Spinal cord (tissue), 10 donors: ENCODE data around the gene PDCL2. TPM values are rescaled to one million over a fixed set of nuclear protein-coding genes. Genes with fewer than 3 reads are reported as not detected.
A peak's percentile ranks its signal among the peaks of the same experiment; 100 is the strongest.
"Not testable (repeated sequence)": the region's sequence is repeated elsewhere in the genome, so short reads cannot be mapped to it uniquely, and the experiment has no call there.

Experiments
- DNase-seq, 6 donors: peaks; one replicate each; pipeline versions ENCODE4 v3.0.0 to v3.0.0-alpha.2; 2013 to 2015; ENCODE audit warnings: low spot score in 6 of 6, low read depth in 4 of 6
- H3K27ac ChIP-seq: one replicate; pipeline ENCODE4 v1.5.1; 2013; ENCODE audit warnings: low read depth, low read length, control low read depth
- H3K27me3 ChIP-seq: one replicate; pipeline ENCODE4 v1.6.1; 2013; ENCODE audit warnings: low read length; ENCODE audit not compliant: control insufficient read depth, insufficient read depth
- H3K36me3 ChIP-seq: one replicate; pipeline ENCODE4 v1.6.1; 2013; ENCODE audit warnings: low read length; ENCODE audit not compliant: control insufficient read depth, insufficient read depth
- H3K4me1 ChIP-seq: one replicate; pipeline ENCODE4 v1.6.1; 2013; ENCODE audit warnings: low read length; ENCODE audit not compliant: control insufficient read depth, insufficient read depth
- H3K4me3 ChIP-seq: one replicate; pipeline ENCODE4 v1.5.1; 2013; ENCODE audit warnings: low read depth, low read length, control low read depth
- H3K9me3 ChIP-seq: one replicate; pipeline ENCODE4 v1.6.1; 2013; ENCODE audit warnings: low read length; ENCODE audit not compliant: control insufficient read depth, insufficient read depth
- WGBS: methylation state at CpG from one replicate; pipeline ENCODE4 v1.1.5; 2013; ENCODE audit warnings: missing lambda C conversion rate; ENCODE audit not compliant: insufficient coverage; 5-methylcytosine and 5-hydroxymethylcytosine counted together
- long read RNA-seq, 4 donors: transcript quantifications; one replicate each; lab custom pipeline, GENCODE V29; 2026
- polyA plus RNA-seq, 2 donors: library from polyadenylated mRNA; unstranded; fragments of 120-200 nt; gene quantifications; one replicate each; pipeline ENCODE4 v1.2.1, GENCODE V29; 2013; ENCODE audit not compliant: insufficient read length in 2 of 2
- total RNA-seq, 2 donors: library from RNA; depleted of rRNA in 1 of 2; stranded (reverse); fragments of 120-200 nt in 1 of 2; fragments of >200 nt in 1 of 2; gene quantifications; one replicate each; pipeline versions ENCODE4 v1.2.3 to v1.2.4, GENCODE V29; 2013 to 2014
- donor health status: healthy.

PDCL2 gene, protein sequence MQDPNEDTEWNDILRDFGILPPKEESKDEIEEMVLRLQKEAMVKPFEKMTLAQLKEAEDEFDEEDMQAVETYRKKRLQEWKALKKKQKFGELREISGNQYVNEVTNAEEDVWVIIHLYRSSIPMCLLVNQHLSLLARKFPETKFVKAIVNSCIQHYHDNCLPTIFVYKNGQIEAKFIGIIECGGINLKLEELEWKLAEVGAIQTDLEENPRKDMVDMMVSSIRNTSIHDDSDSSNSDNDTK
- total RNA-seq (not detected), polyA plus RNA-seq (not detected)
- long read RNA-seq, donor 1, result 0 reads
- long read RNA-seq, donor 2, result 0 reads
- long read RNA-seq, donor 3, result 0 reads
- long read RNA-seq, donor 4, result 0 reads

GRCh38 chr4:55592014-55592413, at the start of gene PDCL2:
TSS of gene PDCL2 (minus strand) at chr4:55592245. CDS start at chr4:55592109, 136 bp downstream.
- H3K4me3 ChIP-seq, result no peak within 1 kb of the TSS
- H3K27me3 ChIP-seq, result no peaks in the 10 kb centered on the region
- no peaks in the 10 kb centered on the region for H3K36me3 ChIP-seq
- H3K9me3 ChIP-seq, result peaks cover 2% of the 10 kb centered on the region
- no peak within 1 kb of the TSS for H3K27ac ChIP-seq
- H3K4me1 ChIP-seq, result no peaks in the 10 kb centered on the region
- WGBS, result 92% methylated on average over 22 of the region's 24 CpGs
- DNase-seq, result no peak

- Histone ChIP-seq H3K9me3 (no peaks in the 10 kb centered on the region), H3K4me1 (peaks cover 13% of the 10 kb centered on the region), H3K36me3 (no peaks in the 10 kb centered on the region), H3K27ac (no peak overlapping the region), H3K4me3 (no peak overlapping the region), H3K27me3 (peaks cover 19% of the 10 kb centered on the region)
- DNase-seq, result peak in 2 of 6 donors; percentile 2 to 31
- WGBS, result no CpG with 5 or more reads among the region's 12 CpGs
These were observed 45.3 kb upstream of the PDCL2 start for GRCh38 chr4:55637272-55637820.

- Histone ChIP-seq H3K36me3 (no peaks in the 10 kb centered on the region), H3K4me3 (peak overlapping the region; percentile 36), H3K27me3 (peaks cover 19% of the 10 kb centered on the region), H3K4me1 (peaks cover 13% of the 10 kb centered on the region), H3K9me3 (no peaks in the 10 kb centered on the region), H3K27ac (no peak overlapping the region)
- peak in 2 of 6 donors; percentile 20 to 36 for DNase-seq
- 10% methylated on average over 4 of the region's 7 CpGs for WGBS
These were observed 44.6 kb upstream of the PDCL2 start for GRCh38 chr4:55636656-55636999.

DNA sequence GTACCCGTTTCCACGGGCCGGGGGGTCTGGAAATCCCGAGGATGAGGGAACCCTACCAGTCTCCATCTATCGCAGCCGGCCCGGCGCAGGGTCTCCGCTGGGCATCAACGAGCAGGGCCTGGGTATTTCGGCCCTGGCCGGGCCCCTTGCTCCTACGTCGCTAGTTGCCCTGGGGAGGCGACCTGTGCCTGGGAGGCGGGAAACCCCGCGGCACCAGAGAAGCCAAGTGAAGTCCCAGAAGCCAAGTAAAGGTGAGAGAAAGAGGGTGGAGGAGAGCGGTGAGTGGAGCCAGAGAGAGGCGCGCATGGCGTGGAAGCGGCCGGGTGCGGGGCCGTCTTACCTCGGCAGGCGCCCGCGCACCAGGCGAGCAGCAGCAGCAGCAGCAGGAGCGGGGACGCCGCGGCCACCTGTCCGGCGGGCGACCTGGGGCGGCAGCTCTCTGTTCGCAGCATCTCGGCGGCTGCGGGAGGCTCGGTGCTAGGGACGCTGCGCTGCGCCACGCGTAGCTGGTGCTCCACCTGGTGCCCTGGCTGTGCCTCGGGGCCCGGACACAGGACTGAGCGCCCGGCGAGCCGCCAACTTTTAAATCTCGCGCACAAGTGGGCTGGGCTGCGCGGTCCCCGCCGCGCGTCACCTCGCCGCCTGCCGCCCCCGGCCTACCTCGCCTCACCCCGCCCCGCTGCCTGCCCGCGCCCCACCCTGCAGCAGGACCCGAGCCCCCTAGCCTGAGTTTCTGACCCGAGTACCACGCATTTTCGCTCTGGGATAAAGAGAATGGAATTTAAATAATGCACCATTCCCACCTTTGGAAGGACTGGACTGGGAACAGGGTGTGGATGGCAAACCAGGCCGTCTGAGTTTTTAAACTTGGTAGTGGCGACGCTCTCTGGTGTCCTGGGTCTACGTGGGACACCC, 44.0 kb upstream of the PDCL2 start, which contains the start of gene NMU:
NMU (minus strand) TSS at position 558 of the 915 bp plus-strand sequence; CDS start at position 452, 106 bp downstream.
- Histone ChIP-seq H3K4me1 (peaks cover 13% of the 10 kb centered on the region), H3K9me3 (no peaks in the 10 kb centered on the region), H3K4me3 (peak within 1 kb of the TSS; percentile 38), H3K27ac (no peak within 1 kb of the TSS), H3K27me3 (peaks cover 19% of the 10 kb centered on the region), H3K36me3 (no peaks in the 10 kb centered on the region)
- under 1% methylated on average over 77 of the region's 80 CpGs for WGBS
- DNase-seq, result peak in 2 of 6 donors; percentile 59 to 67

DNA sequence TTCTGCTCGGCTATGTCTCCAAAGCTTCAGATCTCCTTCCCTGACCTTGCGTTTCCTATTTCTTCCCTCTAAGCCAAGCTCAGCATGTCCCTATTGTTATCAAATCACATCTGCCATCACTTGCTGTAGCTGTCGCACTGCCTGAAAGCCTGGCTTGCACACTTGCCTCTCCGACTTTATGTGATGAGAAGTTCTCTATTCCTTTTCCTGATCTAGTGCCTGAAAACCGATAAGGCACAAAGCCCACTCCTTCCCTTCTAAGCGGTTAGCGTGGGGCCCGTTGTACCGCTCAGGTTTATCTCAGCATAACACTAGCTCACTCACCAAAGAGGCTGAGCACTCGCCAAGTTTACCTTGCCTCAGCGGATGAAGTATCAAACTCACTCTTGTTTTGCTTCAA, 43.2 kb upstream of the PDCL2 start:
- no peaks in the 10 kb centered on the region for H3K9me3 ChIP-seq
- peak in 2 of 6 donors; percentile 36 to 66 for DNase-seq
- no peak overlapping the region for H3K27ac ChIP-seq
- peak overlapping the region; percentile 38 for H3K4me3 ChIP-seq
- H3K4me1 ChIP-seq, result peaks cover 13% of the 10 kb centered on the region
- peaks cover 19% of the 10 kb centered on the region for H3K27me3 ChIP-seq
- 6% methylated on average over 11 of the region's 11 CpGs for WGBS
- no peaks in the 10 kb centered on the region for H3K36me3 ChIP-seq

DNA sequence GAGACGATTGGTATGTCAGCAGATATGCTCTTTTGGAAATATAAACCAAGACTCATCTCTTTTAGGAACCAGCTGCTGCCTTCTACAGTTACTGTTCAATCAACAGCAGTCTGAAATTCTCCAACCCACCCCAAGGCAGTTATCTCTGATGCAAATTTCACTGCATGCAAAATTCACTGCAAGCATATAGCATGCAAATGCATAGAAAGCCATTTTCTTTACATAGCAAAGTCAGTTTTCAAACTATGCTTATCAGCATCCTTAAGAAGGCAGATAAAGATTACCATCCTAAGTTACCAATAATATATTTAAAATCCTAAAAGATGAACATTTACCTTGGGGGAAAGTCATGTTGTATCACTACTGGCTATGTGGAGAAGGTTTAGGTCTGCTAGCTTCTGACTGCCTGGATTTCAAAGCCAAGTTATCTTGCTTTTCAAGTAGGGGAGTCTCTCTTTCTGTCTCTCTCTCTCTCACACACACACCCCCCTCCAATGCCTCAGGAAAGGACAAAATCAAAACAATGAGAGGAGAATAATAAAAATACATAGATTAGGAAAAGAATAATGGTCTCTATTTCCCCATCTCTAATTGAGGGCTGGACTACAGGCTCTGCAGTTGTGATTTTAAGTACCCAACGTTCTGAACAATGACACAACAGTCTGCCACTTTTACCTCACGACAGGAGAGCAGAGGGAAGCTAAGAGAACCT, 42.5 kb upstream of the PDCL2 start:
- H3K27ac ChIP-seq, result no peak overlapping the region
- WGBS, result 8% methylated on average over 2 of the region's 3 CpGs
- H3K9me3 ChIP-seq, result no peaks in the 10 kb centered on the region
- peak in 1 of 6 donors; percentile 30 for DNase-seq
- peaks cover 13% of the 10 kb centered on the region for H3K4me1 ChIP-seq
- H3K4me3 ChIP-seq, result no peak overlapping the region
- peaks cover 19% of the 10 kb centered on the region for H3K27me3 ChIP-seq
- no peaks in the 10 kb centered on the region for H3K36me3 ChIP-seq

DNA sequence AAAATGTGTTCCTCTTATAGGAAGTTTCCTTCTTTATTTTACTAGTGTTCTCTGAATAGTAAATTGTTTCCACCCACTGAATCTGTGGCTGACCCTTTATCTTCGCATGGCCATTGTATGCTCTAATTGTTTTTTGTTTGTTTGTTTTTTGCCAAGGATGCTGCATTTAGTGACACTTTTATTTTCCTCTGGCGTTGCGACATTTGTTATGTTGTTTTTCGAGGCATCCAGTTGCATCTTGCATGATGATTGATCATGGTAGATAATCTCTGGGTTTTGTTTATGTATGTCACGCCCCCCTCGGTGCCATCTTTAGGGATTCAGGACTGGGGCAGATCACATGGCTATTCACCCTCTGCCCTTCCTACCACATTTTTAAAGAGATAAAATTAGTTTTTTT, 41.9 kb upstream of the PDCL2 start:
- Histone ChIP-seq H3K27ac (no peak overlapping the region), H3K4me1 (peaks cover 13% of the 10 kb centered on the region), H3K27me3 (peaks cover 19% of the 10 kb centered on the region), H3K9me3 (no peaks in the 10 kb centered on the region), H3K36me3 (no peaks in the 10 kb centered on the region), H3K4me3 (no peak overlapping the region)
- no CpG with 5 or more reads among the region's 6 CpGs for WGBS
- DNase-seq, result no peak

GRCh38 chr4:55625835-55626234, 33.8 kb upstream of the PDCL2 start:
- Histone ChIP-seq H3K4me3 (no peak overlapping the region), H3K36me3 (no peaks in the 10 kb centered on the region), H3K9me3 (no peaks in the 10 kb centered on the region), H3K27ac (no peak overlapping the region), H3K4me1 (no peaks in the 10 kb centered on the region), H3K27me3 (no peaks in the 10 kb centered on the region)
- 60% methylated on average over 1 of the region's 2 CpGs for WGBS
- peak in 1 of 6 donors; percentile 15 for DNase-seq

GRCh38 chr4:55624063-55624462, 32.0 kb upstream of the PDCL2 start:
- not testable (repeated sequence) for H3K4me1 ChIP-seq, DNase-seq, H3K36me3 ChIP-seq, H3K27me3 ChIP-seq, H3K9me3 ChIP-seq, H3K4me3 ChIP-seq, H3K27ac ChIP-seq
- WGBS, result no CpG with 5 or more reads among the region's 1 CpG
